Measurements from ENCODE around the gene RILPL1. TPM values are rescaled to one million over a fixed set of nuclear protein-coding genes. Genes with fewer than 3 reads are reported as not detected.
A peak's percentile ranks its signal among the peaks of the same experiment; 100 is the strongest.

RILPL1 gene
- total and polyA plus RNA-seq, 2 of the 4 experiments (the other 2 are of a cell fraction): 11.1 to 19.8 TPM

DNA sequence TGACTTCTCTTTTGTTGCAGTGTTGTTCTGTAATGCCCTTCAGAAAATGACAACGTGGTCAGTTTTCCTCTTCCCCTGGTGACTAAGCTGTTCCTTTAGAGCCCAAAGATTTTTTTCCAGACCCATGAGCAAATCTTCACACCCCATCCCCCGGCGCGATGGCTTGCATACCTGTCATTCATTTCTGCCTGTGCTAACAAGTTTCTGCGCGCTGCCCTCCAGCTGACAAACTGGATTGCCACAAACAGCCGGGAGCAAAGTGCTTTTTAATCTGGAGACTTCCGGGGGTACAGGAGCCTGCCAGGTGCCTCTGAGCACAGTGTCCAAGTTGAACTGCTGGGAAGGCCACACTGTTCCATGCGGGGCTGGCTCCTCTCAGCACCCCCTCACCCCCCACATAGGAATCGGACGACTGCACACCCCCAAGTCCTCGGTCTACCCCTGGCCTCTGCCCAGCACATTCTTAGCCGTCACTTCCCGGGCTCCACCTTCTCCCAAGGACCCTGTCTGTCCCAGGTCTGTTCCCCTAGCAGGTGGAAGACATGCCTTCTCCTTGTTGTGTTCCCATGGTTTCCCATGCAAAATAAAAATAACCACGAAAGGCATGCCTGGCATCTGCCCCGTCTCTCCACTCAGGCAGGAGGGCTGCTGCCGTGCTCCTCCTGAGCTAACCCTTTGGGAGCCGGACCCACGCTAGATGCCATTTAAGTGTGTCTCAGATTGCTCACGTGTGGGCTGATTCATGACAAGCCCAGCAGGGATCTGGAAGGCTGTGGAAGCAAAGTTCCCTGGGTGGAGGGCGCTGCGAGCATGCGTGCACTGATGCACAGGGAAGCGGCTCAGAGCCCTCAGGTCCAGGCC, 14.1 kb downstream of the RILPL1 start:
- in situ Hi-C loops (cut with MboI; ENCODE audit: low sequenced_read_pairs): no loop called here
- Histone ChIP-seq H3K9ac (ENCODE audit: low read depth, low read length) (no peak overlapping the region), H3K27me3 (ENCODE audit: control insufficient read depth, insufficient read depth, low read length) (no peaks in the 10 kb centered on the region), H3K9me3 (ENCODE audit: control insufficient read depth, insufficient read depth, low read length) (no peaks in the 10 kb centered on the region), H3K14ac (replicated peaks; ENCODE audit: low read depth, low read length) (no peak overlapping the region), H2BK20ac (ENCODE audit: low read depth, low read length) (no peak overlapping the region), H3K27ac (ENCODE audit: insufficient read depth, low read length) (no peak overlapping the region), H2BK15ac (ENCODE audit: low read depth, low read length) (no peak overlapping the region), H4K5ac (ENCODE audit: low read depth, low read length) (no peak overlapping the region), H3K4me1 (ENCODE audit: control insufficient read depth, insufficient read depth, low read length) (peaks cover 6% of the 10 kb centered on the region), H3K79me1 (ENCODE audit: low read depth in 1 of 2, low read length in 2 of 2) (peaks cover 17 to 29% of the 10 kb centered on the region in 2 experiments), H4K91ac (ENCODE audit: insufficient read depth, low read depth, low read length) (no peak overlapping the region), H2AFZ (replicated peaks; ENCODE audit: low read length, poor library complexity) (no peak overlapping the region), H2AK9ac (replicated peaks; ENCODE audit: low read depth, low read length, poor library complexity) (peak overlapping the region; percentile 66), H2BK120ac (ENCODE audit: low read depth, low read length) (no peak overlapping the region), H3K4me3 (ENCODE audit: insufficient read depth, low read depth, low read length) (no peak overlapping the region), H3K56ac (ENCODE audit: extremely low read depth, insufficient read depth, low read length) (no peak overlapping the region), H2BK5ac (ENCODE audit: low read depth, low read length, poor library complexity, severe bottlenecking) (no peak overlapping the region), H4K20me1 (ENCODE audit: insufficient read depth, low read length) (peaks cover 12% of the 10 kb centered on the region), H3K36me3 (ENCODE audit: control insufficient read depth, insufficient read depth, low read length) (peaks cover 56% of the 10 kb centered on the region), H3K23ac (ENCODE audit: low read depth, low read length) (no peak overlapping the region), H2AK5ac (ENCODE audit: low read depth, low read length) (no peak overlapping the region), H4K8ac (ENCODE audit: low read depth in 2 of 2, low read length in 2 of 2) (no peak overlapping the region), H3K4me2 (ENCODE audit: low read depth, low read length) (no peak overlapping the region), H3K18ac (ENCODE audit: low read depth, low read length) (no peak overlapping the region), H3K4ac (ENCODE audit: low read depth, low read length) (no peak overlapping the region), H3K9me1 (ENCODE audit: insufficient read depth, low read length) (peaks cover 8% of the 10 kb centered on the region)
- DNase-seq (peak; percentile 56), ATAC-seq (ENCODE audit: low read depth) (peak; percentile 63)
- CTCF ChIA-PET: no interaction called here
- intact Hi-C loops (cut with micrococcal nuclease): no loop called here
- POLR2A ChIA-PET (ENCODE audit: unreplicated experiment): no interaction called here
- BruUV-seq (replicated peaks): no TSS peak
- dilution Hi-C loops (cut with HindIII; ENCODE audit: low sequenced_read_pairs, unreplicated experiment): no loop called here
- 89% methylated on average over 17 of the region's 24 CpGs; no CpG with 5 or more reads in 1 of the 2 experiments for WGBS, 2 experiments (ENCODE audit: extremely low coverage in 2 of 2, insufficient read length in 1 of 2)
- TF ChIP-seq, protein P1, sequence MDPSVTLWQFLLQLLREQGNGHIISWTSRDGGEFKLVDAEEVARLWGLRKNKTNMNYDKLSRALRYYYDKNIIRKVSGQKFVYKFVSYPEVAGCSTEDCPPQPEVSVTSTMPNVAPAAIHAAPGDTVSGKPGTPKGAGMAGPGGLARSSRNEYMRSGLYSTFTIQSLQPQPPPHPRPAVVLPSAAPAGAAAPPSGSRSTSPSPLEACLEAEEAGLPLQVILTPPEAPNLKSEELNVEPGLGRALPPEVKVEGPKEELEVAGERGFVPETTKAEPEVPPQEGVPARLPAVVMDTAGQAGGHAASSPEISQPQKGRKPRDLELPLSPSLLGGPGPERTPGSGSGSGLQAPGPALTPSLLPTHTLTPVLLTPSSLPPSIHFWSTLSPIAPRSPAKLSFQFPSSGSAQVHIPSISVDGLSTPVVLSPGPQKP (IDR thresholded peaks at IDR 0.05; ENCODE audit: borderline replicate concordance, low read depth, low read length): no peak
- TF ChIP-seq MAFK (IDR thresholded peaks at IDR 0.05; ENCODE audit: low read depth, low read length): no peak
- TF ChIP-seq, protein P2, sequence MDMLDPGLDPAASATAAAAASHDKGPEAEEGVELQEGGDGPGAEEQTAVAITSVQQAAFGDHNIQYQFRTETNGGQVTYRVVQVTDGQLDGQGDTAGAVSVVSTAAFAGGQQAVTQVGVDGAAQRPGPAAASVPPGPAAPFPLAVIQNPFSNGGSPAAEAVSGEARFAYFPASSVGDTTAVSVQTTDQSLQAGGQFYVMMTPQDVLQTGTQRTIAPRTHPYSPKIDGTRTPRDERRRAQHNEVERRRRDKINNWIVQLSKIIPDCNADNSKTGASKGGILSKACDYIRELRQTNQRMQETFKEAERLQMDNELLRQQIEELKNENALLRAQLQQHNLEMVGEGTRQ (IDR thresholded peaks at IDR 0.05; ENCODE audit: low read depth, low read length): peak; percentile 59
- peak; percentile 71 for TF ChIP-seq BHLHE40 (IDR thresholded peaks at IDR 0.05; ENCODE audit: low read depth, low read length)
- TF ChIP-seq RAD21 (IDR thresholded peaks at IDR 0.05; ENCODE audit: low read length): no peak
- TF ChIP-seq RFX5 (IDR thresholded peaks at IDR 0.05; ENCODE audit: low read depth, low read length): no peak
- TF ChIP-seq CEBPB (IDR thresholded peaks at IDR 0.05; ENCODE audit: low read depth, low read length): no peak
- TF ChIP-seq POLR2A (IDR thresholded peaks at IDR 0.05; ENCODE audit: low read depth, low read length): no peak
- TF ChIP-seq NFE2L2 (IDR thresholded peaks at IDR 0.05; ENCODE audit: low read depth, low read length): no peak
- TF ChIP-seq SMC3 (IDR thresholded peaks at IDR 0.05; ENCODE audit: low read depth, low read length): no peak
- TF ChIP-seq FOS (IDR thresholded peaks at IDR 0.05; ENCODE audit: low read depth, low read length): no peak
- TF ChIP-seq MAZ (IDR thresholded peaks at IDR 0.05; ENCODE audit: borderline replicate concordance, low read depth, low read length): no peak
- TF ChIP-seq CTCF (conservative IDR thresholded peaks at IDR 0.05; ENCODE audit: low read depth, low read length): no peak
- no peak for TF ChIP-seq RCOR1 (IDR thresholded peaks at IDR 0.05; ENCODE audit: insufficient replicate concordance, low read length)
- no peak for TF ChIP-seq MXI1 (IDR thresholded peaks at IDR 0.05; ENCODE audit: borderline replicate concordance, low read depth, low read length)
